GM12878 (cell line): ENCODE measurements around the gene LAS1L. TPM values are rescaled to one million over a fixed set of nuclear protein-coding genes. Genes with fewer than 3 reads are reported as not detected.

Experiments used
- ATAC-seq: fragments of 200-7000 bp; cut with Tn5 transposase; 3 replicates; pipeline ENCODE4 v1.9.1; 2020; ENCODE audit warnings: mild to moderate bottlenecking, moderate library complexity
- BruUV-seq: library from RNA; stranded (reverse); fragments of 400-500 nt; replicated peaks from 2 replicates; lab custom pipeline; 2021; lab: Mats Ljungman, UMichigan
- CTCF ChIA-PET: fragments of 300-600 bp; sonication (Branson Sonifier 250); formaldehyde crosslinking; extraction: SDS; loops from one replicate; lab custom pipeline; 2021; ENCODE audit warnings: inconsistent platforms; lab: Yijun Ruan, JAX
- POLR2A ChIA-PET: fragments of 350-600 bp; formaldehyde crosslinking; extraction: SDS; loops from one replicate; lab custom pipeline; 2021; ENCODE audit warnings: inconsistent platforms; lab: Charles Lee
- RAD21 ChIA-PET: fragments of 300-600 bp; sonication (Branson Sonifier 250); formaldehyde crosslinking; loops from one replicate; lab custom pipeline; 2023; ENCODE audit warnings: antibody characterized with exemption; ENCODE audit not compliant: unreplicated experiment; lab: Charles Lee
- SMC1A ChIA-PET: fragments of 300-600 bp; sonication (Branson Sonifier 250); formaldehyde crosslinking; loops from one replicate; lab custom pipeline; 2023; ENCODE audit not compliant: unreplicated experiment, uncharacterized antibody; lab: Charles Lee
- DNase-seq: peaks from one replicate; pipeline ENCODE4 v3.0.0-alpha.2; 2011; ENCODE audit warnings: low read depth, low spot score
- FAIRE-seq: peaks from 3 replicates; lab custom pipeline; 2011; peaks lifted over from hg19 to GRCh38; lab: Jason Lieb, UNC
- H2AFZ ChIP-seq: 2 replicates; pipeline ENCODE4 v1.6.0; 2011; ENCODE audit warnings: low read depth, low read length, control low read depth; ENCODE audit not compliant: control insufficient read depth
- H3K27ac ChIP-seq: 2 replicates; pipeline ENCODE4 v1.5.1; 2011; ENCODE audit warnings: control low read depth; ENCODE audit not compliant: control insufficient read depth, insufficient read depth
- H3K27me3 ChIP-seq, 2 experiments: replicated peaks in 1 of 2; 2 replicates each; pipeline versions ENCODE4 v1.6.0 to v1.6.1; 2011; ENCODE audit warnings: low read length in 1 of 2; ENCODE audit not compliant: control insufficient read depth in 2 of 2, insufficient read depth in 2 of 2
- H3K36me3 ChIP-seq, 2 experiments: 2 replicates each; pipeline ENCODE4 v1.5.1; 2011; ENCODE audit warnings: low read length in 1 of 2; ENCODE audit not compliant: control insufficient read depth in 2 of 2, insufficient read depth in 2 of 2
- H3K4me1 ChIP-seq: 2 replicates; pipeline ENCODE4 v1.6.1; 2011; ENCODE audit warnings: mild to moderate bottlenecking, low read length, moderate library complexity, mixed read lengths; ENCODE audit not compliant: control insufficient read depth, insufficient read depth
- H3K4me2 ChIP-seq: 2 replicates; pipeline ENCODE4 v1.6.0; 2011; ENCODE audit warnings: control low read depth; ENCODE audit not compliant: control insufficient read depth, insufficient read depth
- H3K4me3 ChIP-seq: fragments of 200-600 bp; sonication (generic); 2 replicates; pipeline ENCODE4 v1.5.1; 2016
- H3K79me2 ChIP-seq: 2 replicates; pipeline ENCODE4 v1.6.0; 2011; ENCODE audit warnings: low read length; ENCODE audit not compliant: control insufficient read depth, insufficient read depth
- H3K9ac ChIP-seq: 2 replicates; pipeline ENCODE4 v1.8.0; 2011; ENCODE audit warnings: low read length, control low read depth, mixed read lengths; ENCODE audit not compliant: control insufficient read depth, insufficient read depth
- H3K9me3 ChIP-seq: replicated peaks from 3 replicates; pipeline ENCODE4 v1.5.1; 2011; ENCODE audit warnings: mild to moderate bottlenecking, low read length; ENCODE audit not compliant: control insufficient read depth, insufficient read depth
- H4K20me1 ChIP-seq: 2 replicates; pipeline ENCODE4 v1.6.0; 2011; ENCODE audit not compliant: control insufficient read depth, insufficient read depth
- ATF2 ChIP-seq: IDR thresholded peaks from 2 replicates; pipeline ENCODE4 v1.6.1; 2012; ENCODE audit warnings: low read length, inconsistent platforms
- BCL11A ChIP-seq: IDR thresholded peaks from 2 replicates; pipeline ENCODE4 v1.6.1; 2011; ENCODE audit warnings: low read depth, low read length
- CTCF ChIP-seq, 3 experiments: IDR thresholded peaks in 2 of 3; conservative IDR thresholded peaks in 1 of 3; 2 replicates each; pipeline ENCODE4 v1.5.1; 2011; ENCODE audit warnings: low read depth in 3 of 3, low read length in 3 of 3, mild to moderate bottlenecking in 3 of 3, control low read depth in 2 of 3, moderate library complexity in 2 of 3, inconsistent platforms in 1 of 3, mixed read lengths in 1 of 3; ENCODE audit not compliant: control insufficient read depth in 2 of 3, insufficient read depth in 1 of 3; ENCODE audit errors: extremely low read depth in 1 of 3
- EZH2 ChIP-seq: IDR thresholded peaks from 2 replicates; pipeline ENCODE4 v1.6.1; 2012; ENCODE audit warnings: low read depth, mild to moderate bottlenecking, control low read depth, inconsistent platforms, low read length, borderline replicate concordance; ENCODE audit not compliant: control insufficient read depth
- IKZF2 ChIP-seq, 2 experiments: fragments of 450-650 bp; IDR thresholded peaks; 2 replicates each; pipeline ENCODE4 v1.6.1; 2017; ENCODE audit warnings: mild to moderate bottlenecking in 2 of 2, moderate library complexity in 2 of 2
- IRF4 ChIP-seq: IDR thresholded peaks from 2 replicates; pipeline ENCODE4 v1.6.1; 2011; ENCODE audit warnings: low read depth, low read length
- KAT2A ChIP-seq: conservative IDR thresholded peaks from 2 replicates; pipeline ENCODE4 v1.6.1; 2011; ENCODE audit warnings: low read depth, low read length; ENCODE audit not compliant: control insufficient read depth
- NFYB ChIP-seq: IDR thresholded peaks from 2 replicates; pipeline ENCODE4 v1.6.1; 2011; ENCODE audit warnings: low read depth, mild to moderate bottlenecking, low read length, improper control_type of control experiment, moderate library complexity; ENCODE audit not compliant: insufficient read depth
- NR2F1 ChIP-seq: fragments of 450-650 bp; conservative IDR thresholded peaks from 2 replicates; pipeline ENCODE4 v1.6.1; 2017; ENCODE audit warnings: mild to moderate bottlenecking
- NRF1 ChIP-seq: conservative IDR thresholded peaks from 2 replicates; pipeline ENCODE4 v1.6.1; 2011; ENCODE audit warnings: mild to moderate bottlenecking, low read depth, low read length, improper control_type of control experiment
- PBX3 ChIP-seq: IDR thresholded peaks from 2 replicates; pipeline ENCODE4 v1.6.1; 2011; ENCODE audit warnings: mild to moderate bottlenecking, low read depth, low read length, moderate library complexity; ENCODE audit not compliant: insufficient replicate concordance
- RAD21 ChIP-seq: IDR thresholded peaks from 2 replicates; pipeline ENCODE4 v1.6.1; 2011; ENCODE audit warnings: mild to moderate bottlenecking, low read depth, low read length, moderate library complexity; ENCODE audit not compliant: insufficient read depth
- SMAD1 ChIP-seq: fragments of 450-650 bp; IDR thresholded peaks from 2 replicates; pipeline ENCODE4 v1.6.1; 2018; ENCODE audit warnings: mild to moderate bottlenecking, low read depth; ENCODE audit not compliant: partially characterized antibody
- SMC3 ChIP-seq: IDR thresholded peaks from 2 replicates; pipeline ENCODE4 v1.6.1; 2011; ENCODE audit warnings: low read length, improper control_type of control experiment, borderline replicate concordance
- SRF ChIP-seq, 2 experiments: IDR thresholded peaks; 2 replicates each; pipeline ENCODE4 v1.6.1; 2011; ENCODE audit warnings: low read depth in 2 of 2, low read length in 2 of 2, mild to moderate bottlenecking in 1 of 2, moderate library complexity in 1 of 2
- SUPT20H ChIP-seq: IDR thresholded peaks from 2 replicates; pipeline ENCODE4 v1.6.1; 2011; ENCODE audit warnings: low read depth, mild to moderate bottlenecking, low read length, moderate library complexity, borderline replicate concordance; ENCODE audit not compliant: control insufficient read depth
- ZBED1 ChIP-seq: IDR thresholded peaks from 2 replicates; pipeline ENCODE4 v1.6.1; 2016; ENCODE audit warnings: borderline replicate concordance
- ZNF207 ChIP-seq: fragments of 450-650 bp; IDR thresholded peaks from 2 replicates; pipeline ENCODE4 v1.6.1; 2014; ENCODE audit warnings: antibody characterized with exemption, mild to moderate bottlenecking, borderline replicate concordance
- WGBS: methylation state at CpG from one replicate; pipeline ENCODE4 v1.1.6; 2016; ENCODE audit warnings: low lambda C conversion rate; ENCODE audit not compliant: insufficient replicate concordance, insufficient coverage; ENCODE audit errors: missing lambda C conversion rate; 5-methylcytosine and 5-hydroxymethylcytosine counted together
- in situ Hi-C: fragments of 300-500 bp; cut with MboI; formaldehyde crosslinking; loops from 9 replicates; pipeline ENCODE4 v1.14.3; 2018; ENCODE audit warnings: mixed read lengths
- intact Hi-C: fragments of 100-400 bp; cut with micrococcal nuclease; formaldehyde crosslinking; loops from one replicate; pipeline ENCODE4 v1.14.2; 2022; ENCODE audit not compliant: unreplicated experiment
- polyA plus RNA-seq, 11 experiments: library from polyadenylated mRNA; depleted of rRNA in 4 of 11; unstranded in 6 of 11; stranded (reverse) in 5 of 11; fragments of >200 nt; fragmentation: Nextera tagmentation in 4 of 11; fragmentation: Illumina TruSeq in 1 of 11; extraction: Ambion mirVana in 4 of 11; extraction: Trizol in 1 of 11; gene quantifications; 1 replicate in 1 of 11; 2 replicates in 10 of 11; pipeline versions ENCODE4 v1.2.1 to v1.2.3, GENCODE V29; 2011 to 2016; ENCODE audit warnings: inconsistent platforms in 2 of 11, missing spikeins in 2 of 11, low read depth in 1 of 11
- total RNA-seq, 4 experiments: library from RNA; depleted of rRNA in 3 of 4; stranded (reverse); fragments of >200 nt in 3 of 4; fragmentation: Illumina TruSeq in 1 of 4; extraction: Trizol in 1 of 4; gene quantifications; 2 replicates each; pipeline versions ENCODE4 v1.2.1 to v1.2.3, GENCODE V29; 2013 to 2021

The LAS1L gene
- total and polyA plus RNA-seq, 10 of the 15 experiments (the other 5 are each of a cell fraction or from before 2014, with no cell fraction given): 27.4 to 100 (median 56.4) TPM

- H3K36me3 ChIP-seq: peaks cover 2 to 9% of the 10 kb centered on the region in 2 experiments; a peak in 3 of 4 replicates
- H4K20me1 ChIP-seq: no peaks in the 10 kb centered on the region
- in situ Hi-C loops (no loop called here), intact Hi-C loops (no loop called here)
- H3K4me2 ChIP-seq: no peak overlapping the region
- H3K9ac ChIP-seq: no peak overlapping the region
- ChIA-PET CTCF (interaction anchor here (0.6 to 1.9 kb wide), 19 partner anchors 9 to 1983 kb away, joined by 3 to 9 read pairs (median 4); no protein-coding TSS in a partner anchor), RAD21 (interaction anchor here (1.3 kb wide), 1 partner anchor 77 kb away, joined by 3 read pairs; no protein-coding TSS in a partner anchor), SMC1A (interaction anchor here (0.6 to 1.0 kb wide), 3 partner anchors 14 to 1435 kb away, joined by 3 read pairs; no protein-coding TSS in a partner anchor), POLR2A (no interaction called here)
- DNase-seq (no peak), ATAC-seq (peak; percentile 89), FAIRE-seq (peak; percentile 66)
- H3K4me1 ChIP-seq: no peaks in the 10 kb centered on the region
- no peak overlapping the region for H3K27ac ChIP-seq
- H2AFZ ChIP-seq: no peak overlapping the region
- 23% methylated on average over 9 of the region's 9 CpGs for WGBS
- H3K27me3 ChIP-seq: no peaks in the 10 kb centered on the region
- H3K9me3 ChIP-seq: no peaks in the 10 kb centered on the region
- H3K79me2 ChIP-seq: peaks cover 18% of the 10 kb centered on the region
- BruUV-seq: no TSS peak
- no peak overlapping the region for H3K4me3 ChIP-seq
- TF ChIP-seq RAD21 (peak; percentile 65), SUPT20H (no peak), BCL11A (no peak), ATF2 (no peak), SMAD1 (no peak), EZH2 (no peak), SMC3 (no peak; the same call in 1 of the 2 replicates), IRF4 (0 out of 2 replicates have a peak, but pooled peaks have one; percentile 16), PBX3 (no peak), IKZF2 (IDR thresholded peaks at IDR 0.05) (no peak), ZBED1 (no peak), ZNF207 (no peak), NR2F1 (no peak), NFYB (no peak), KAT2A (no peak), SRF (IDR thresholded peaks at IDR 0.05; ENCODE audit: low read depth in 2 of 2, low read length in 2 of 2) (no peak), NRF1 (no peak), CTCF (IDR thresholded peaks at IDR 0.05 in 2 of 3, conservative IDR thresholded peaks at IDR 0.05 in 1 of 3; ENCODE audit: control insufficient read depth in 2 of 3, extremely low read depth in 1 of 3, insufficient read depth in 1 of 3, low read depth in 3 of 3, low read length in 3 of 3) (peak; percentile 92 to 100 (median 100))
Measured at GRCh38 chrX:65528705-65529340, 5.8 kb downstream of the LAS1L start.
